Chondrocyte (in vitro differentiated cells): ENCODE results near the gene CALU. TPM values are rescaled to one million over a fixed set of nuclear protein-coding genes. Genes with fewer than 3 reads are reported as not detected.

Experiments used
- DNase-seq: peaks from one replicate; pipeline ENCODE4 v3.0.0; 2021; ENCODE audit warnings: mixed read lengths, low spot score
- H3K27ac Mint-ChIP-seq: one replicate; pipeline ENCODE4 v1.8.0; 2021; ENCODE audit warnings: mild to moderate bottlenecking, moderate library complexity, mixed read lengths; ENCODE audit not compliant: unreplicated experiment
- H3K27me3 Mint-ChIP-seq: 2 replicates; pipeline ENCODE4 v1.8.0; 2021; ENCODE audit warnings: low read depth, mixed read lengths
- H3K36me3 Mint-ChIP-seq: 2 replicates; pipeline ENCODE4 v1.8.0; 2021; ENCODE audit warnings: low read depth, mixed read lengths
- H3K4me1 Mint-ChIP-seq: 2 replicates; pipeline ENCODE4 v1.8.0; 2021; ENCODE audit warnings: low read depth, mild to moderate bottlenecking, mixed read lengths
- H3K4me3 Mint-ChIP-seq: one replicate; pipeline ENCODE4 v1.8.0; 2021; ENCODE audit warnings: mild to moderate bottlenecking, moderate library complexity, mixed read lengths; ENCODE audit not compliant: unreplicated experiment
- H3K9me3 Mint-ChIP-seq: 2 replicates; pipeline ENCODE4 v1.8.0; 2021; ENCODE audit warnings: low read depth, mixed read lengths
- total RNA-seq: library from RNA; stranded (reverse); gene quantifications from 3 replicates; pipeline ENCODE4 v1.2.1, GENCODE V29; 2021
- TF ChIP-seq, protein P1 (sequence below): fragments of 200-600 bp; sonication (generic); IDR thresholded peaks from 2 replicates; pipeline ENCODE4 v1.5.0; 2021; ENCODE audit warnings: antibody characterized with exemption, mild to moderate bottlenecking, moderate library complexity

Gene CALU
- total RNA-seq, 1 donor from 2014 or later: 731 TPM

DNA sequence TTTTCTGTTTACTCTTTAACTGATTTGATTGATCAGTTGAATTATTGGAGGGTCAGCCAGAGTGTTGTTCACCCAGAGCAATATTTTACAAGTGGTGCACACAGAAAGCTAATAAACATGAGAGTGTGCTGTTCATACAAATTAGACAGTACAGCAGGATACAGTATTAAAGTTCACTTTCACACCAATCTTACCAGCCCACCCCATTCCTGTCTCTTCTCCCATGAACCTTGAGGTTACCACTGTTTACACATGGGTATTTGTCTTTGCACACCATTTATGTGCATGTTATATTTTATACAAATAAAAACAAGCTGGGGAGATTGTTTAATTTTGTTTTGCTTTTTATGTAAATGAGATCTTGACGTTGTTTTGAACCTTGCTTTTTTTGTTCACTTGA lies 6.5 kb downstream of the CALU start:
- Mint-ChIP-seq H3K36me3 (peaks cover 24% of the 10 kb centered on the region), H3K9me3 (no peaks in the 10 kb centered on the region), H3K4me1 (peaks cover 78% of the 10 kb centered on the region), H3K4me3 (no peak overlapping the region), H3K27me3 (no peaks in the 10 kb centered on the region), H3K27ac (peak overlapping the region; percentile 49)
- no peak for DNase-seq
- TF ChIP-seq, protein P1, sequence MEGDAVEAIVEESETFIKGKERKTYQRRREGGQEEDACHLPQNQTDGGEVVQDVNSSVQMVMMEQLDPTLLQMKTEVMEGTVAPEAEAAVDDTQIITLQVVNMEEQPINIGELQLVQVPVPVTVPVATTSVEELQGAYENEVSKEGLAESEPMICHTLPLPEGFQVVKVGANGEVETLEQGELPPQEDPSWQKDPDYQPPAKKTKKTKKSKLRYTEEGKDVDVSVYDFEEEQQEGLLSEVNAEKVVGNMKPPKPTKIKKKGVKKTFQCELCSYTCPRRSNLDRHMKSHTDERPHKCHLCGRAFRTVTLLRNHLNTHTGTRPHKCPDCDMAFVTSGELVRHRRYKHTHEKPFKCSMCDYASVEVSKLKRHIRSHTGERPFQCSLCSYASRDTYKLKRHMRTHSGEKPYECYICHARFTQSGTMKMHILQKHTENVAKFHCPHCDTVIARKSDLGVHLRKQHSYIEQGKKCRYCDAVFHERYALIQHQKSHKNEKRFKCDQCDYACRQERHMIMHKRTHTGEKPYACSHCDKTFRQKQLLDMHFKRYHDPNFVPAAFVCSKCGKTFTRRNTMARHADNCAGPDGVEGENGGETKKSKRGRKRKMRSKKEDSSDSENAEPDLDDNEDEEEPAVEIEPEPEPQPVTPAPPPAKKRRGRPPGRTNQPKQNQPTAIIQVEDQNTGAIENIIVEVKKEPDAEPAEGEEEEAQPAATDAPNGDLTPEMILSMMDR: no peak

DNA sequence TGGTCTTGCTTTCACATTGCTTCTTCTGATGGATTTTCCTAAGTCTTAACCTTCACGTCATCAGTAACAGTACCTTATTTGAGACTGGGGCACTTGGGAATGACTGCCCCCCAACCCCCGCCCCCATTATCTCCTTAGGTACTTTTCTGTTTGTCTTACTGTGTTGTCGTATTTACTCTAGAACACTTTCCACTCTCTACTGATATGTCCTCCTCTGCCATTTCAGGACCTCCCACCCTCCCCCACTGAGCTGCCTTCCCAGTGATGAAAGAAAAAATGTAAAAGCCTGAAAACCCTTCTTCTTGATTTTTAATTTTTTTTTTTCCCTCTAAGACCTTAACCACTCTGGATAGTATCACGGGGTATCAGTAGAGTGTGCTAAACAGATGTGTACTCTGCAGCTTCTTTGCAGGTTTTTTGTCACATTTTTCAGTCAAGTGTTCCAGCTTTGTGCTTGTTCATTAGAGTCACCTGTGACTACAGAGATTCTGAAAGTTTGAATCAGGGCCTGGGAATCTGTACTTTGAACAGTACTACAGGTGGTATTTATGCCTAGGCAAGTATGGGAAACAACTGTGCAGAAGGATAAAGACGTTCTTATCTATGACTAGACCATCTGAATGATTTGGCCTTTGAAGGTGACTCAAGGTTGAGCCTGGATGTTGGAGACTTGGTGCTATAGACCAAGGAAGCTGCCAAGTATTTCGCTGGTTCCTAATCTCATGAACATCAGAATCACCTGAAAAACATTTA lies 8.3 kb downstream of the CALU start:
- TF ChIP-seq, protein P1: no peak
- peaks cover 26% of the 10 kb centered on the region for H3K36me3 Mint-ChIP-seq
- peak overlapping the region; percentile 72 for H3K27ac Mint-ChIP-seq
- DNase-seq: no peak
- peaks cover 62% of the 10 kb centered on the region for H3K4me1 Mint-ChIP-seq
- H3K9me3 Mint-ChIP-seq: no peaks in the 10 kb centered on the region
- H3K4me3 Mint-ChIP-seq: no peak overlapping the region
- H3K27me3 Mint-ChIP-seq: no peaks in the 10 kb centered on the region

DNA sequence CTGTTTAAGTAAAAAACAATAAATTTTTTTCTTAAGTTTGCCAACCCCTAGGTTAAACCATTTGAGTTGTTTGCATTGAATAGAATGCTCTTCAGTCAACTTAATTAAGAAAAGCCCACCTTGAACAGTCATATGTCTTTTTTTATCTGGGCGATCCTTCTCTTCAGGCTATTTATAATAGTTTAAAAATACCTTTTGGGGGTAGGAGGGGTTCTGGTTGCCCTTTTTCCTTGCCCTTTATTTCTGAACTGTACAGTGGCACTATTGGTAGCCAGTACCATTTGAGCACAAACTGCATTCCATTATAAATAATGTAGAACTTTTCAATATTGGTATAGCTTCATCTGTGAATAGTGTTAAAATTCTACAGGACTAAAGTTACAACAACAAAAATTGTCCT lies 13.1 kb downstream of the CALU start:
- TF ChIP-seq, protein P1: no peak
- no peak for DNase-seq
- Mint-ChIP-seq H3K27ac (no peak overlapping the region), H3K27me3 (no peaks in the 10 kb centered on the region), H3K9me3 (no peaks in the 10 kb centered on the region), H3K36me3 (peaks cover 37% of the 10 kb centered on the region), H3K4me3 (no peak overlapping the region), H3K4me1 (peaks cover 58% of the 10 kb centered on the region)

DNA sequence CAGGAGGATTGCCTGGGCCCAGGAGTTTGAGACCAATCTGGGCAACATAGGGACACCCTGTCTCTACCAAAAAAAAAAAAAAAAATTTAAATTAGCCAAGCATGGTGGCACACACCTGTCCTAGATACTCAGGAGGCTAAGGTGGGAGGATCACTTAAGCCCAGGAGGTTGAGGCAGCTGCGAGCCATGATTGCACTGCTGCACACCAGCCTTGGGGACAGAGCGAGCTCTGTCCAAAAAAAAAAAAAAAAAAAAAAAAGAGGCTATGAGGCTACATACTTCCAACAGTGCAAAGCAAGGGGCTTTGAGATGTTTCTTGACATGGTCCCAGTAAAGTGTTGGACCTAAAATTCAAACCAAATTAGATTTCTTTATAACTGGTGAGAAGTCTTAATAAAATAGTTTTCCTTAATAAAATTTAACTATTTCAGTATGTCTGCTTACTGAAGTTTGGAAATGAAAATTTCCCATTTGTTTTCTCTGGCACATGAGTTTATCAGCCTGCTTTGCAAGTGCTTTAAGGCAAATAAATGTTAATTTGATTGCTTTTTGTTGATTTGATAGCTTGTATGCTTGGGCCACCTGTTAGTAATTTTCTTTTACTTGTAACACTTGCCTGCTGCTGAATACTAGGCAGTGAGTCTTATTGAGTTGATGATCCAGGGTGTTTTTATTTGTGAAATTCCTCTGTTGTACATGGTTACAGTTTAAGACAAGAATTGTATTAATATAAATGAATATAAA lies 16.1 kb downstream of the CALU start:
- TF ChIP-seq, protein P1: no peak
- no peak overlapping the region for H3K4me3 Mint-ChIP-seq
- no peaks in the 10 kb centered on the region for H3K27me3 Mint-ChIP-seq
- H3K27ac Mint-ChIP-seq: peak overlapping the region; percentile 80
- peaks cover 26% of the 10 kb centered on the region for H3K36me3 Mint-ChIP-seq
- peaks cover 51% of the 10 kb centered on the region for H3K4me1 Mint-ChIP-seq
- no peak for DNase-seq
- H3K9me3 Mint-ChIP-seq: no peaks in the 10 kb centered on the region

DNA sequence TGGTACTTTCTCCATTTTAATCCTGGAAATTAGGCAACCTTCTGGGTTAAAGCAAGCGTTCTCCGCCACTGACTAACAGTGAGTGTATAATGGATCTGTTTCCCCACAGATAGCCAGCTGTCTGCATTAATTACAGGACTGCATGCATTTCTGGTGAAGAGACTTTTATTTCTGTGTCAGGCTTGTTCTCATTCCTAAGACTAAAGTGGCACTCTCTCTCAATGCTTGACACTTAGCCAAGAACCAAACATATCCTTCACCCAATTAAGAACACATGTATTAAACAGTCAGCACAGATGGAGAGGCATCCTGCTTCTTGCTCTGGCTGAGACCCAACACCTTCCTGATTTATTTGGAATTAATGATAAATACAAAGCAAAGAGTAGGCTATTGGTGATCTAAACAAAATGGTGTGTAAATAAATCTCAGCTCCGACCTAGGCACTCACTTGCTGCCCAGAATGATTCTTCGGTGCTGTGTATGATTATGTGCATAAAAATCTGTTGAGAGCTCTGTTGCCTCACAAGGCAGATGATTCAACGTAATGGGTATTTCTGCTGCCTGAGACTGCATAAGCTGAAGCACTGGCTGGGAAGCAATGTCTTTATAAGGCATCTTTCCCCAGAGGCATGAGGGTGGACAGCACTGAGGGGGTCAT lies 16.8 kb downstream of the CALU start:
- Mint-ChIP-seq H3K27ac (peak overlapping the region; percentile 80), H3K27me3 (no peaks in the 10 kb centered on the region), H3K9me3 (no peaks in the 10 kb centered on the region), H3K4me1 (peaks cover 50% of the 10 kb centered on the region), H3K4me3 (peak overlapping the region; percentile 7), H3K36me3 (peaks cover 24% of the 10 kb centered on the region)
- DNase-seq: no peak
- TF ChIP-seq, protein P1: no peak
